Melanocyte of skin (primary cell): ENCODE results near the gene MOG. TPM values are rescaled to one million over a fixed set of nuclear protein-coding genes. Genes with fewer than 3 reads are reported as not detected.

Experiments used
- small RNA-seq, 2 donors: library from RNA; depleted of rRNA; stranded (forward); fragments of <200 nt; gene quantifications; one replicate each; pipeline ENCODE3, GENCODE V24; 2012
- total RNA-seq, 2 donors: library from RNA; depleted of rRNA; stranded (reverse); fragments of >200 nt; gene quantifications; 2 replicates each; pipeline ENCODE4 v1.2.3, GENCODE V29; 2012

Gene MOG
- not detected for total RNA-seq

DNA sequence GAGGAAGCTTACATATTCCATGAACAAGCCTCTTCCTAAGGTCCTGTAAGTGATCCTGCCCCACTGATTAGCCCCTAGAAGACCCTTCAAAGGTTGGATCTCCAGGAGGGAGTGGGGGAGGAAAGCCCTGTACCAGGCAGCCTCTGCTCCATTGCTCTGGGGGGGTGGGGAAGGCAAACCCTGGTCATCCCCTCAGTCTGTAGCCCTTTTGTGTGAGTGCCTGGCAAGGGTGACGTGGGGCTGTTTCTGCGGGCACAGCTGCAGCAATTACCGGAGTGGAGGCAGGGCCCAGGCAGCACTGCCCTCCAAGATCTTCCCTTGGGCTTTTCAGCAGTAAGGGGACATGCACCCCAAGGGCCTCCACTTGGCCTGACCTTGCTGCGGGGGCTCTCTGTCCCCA is at the start of gene MOG:
Gene MOG (plus strand): TSS at position 295 of the 400 bp plus-strand sequence. CDS start 118 bp downstream, outside the sequence.

GRCh38 chr6:29632789-29633533 is 23.9 kb upstream of the MOG start, which contains the start of gene GABBR1:
GABBR1 (minus strand) TSS chr6:29633183; CDS start chr6:29632385, 798 bp downstream.

DNA sequence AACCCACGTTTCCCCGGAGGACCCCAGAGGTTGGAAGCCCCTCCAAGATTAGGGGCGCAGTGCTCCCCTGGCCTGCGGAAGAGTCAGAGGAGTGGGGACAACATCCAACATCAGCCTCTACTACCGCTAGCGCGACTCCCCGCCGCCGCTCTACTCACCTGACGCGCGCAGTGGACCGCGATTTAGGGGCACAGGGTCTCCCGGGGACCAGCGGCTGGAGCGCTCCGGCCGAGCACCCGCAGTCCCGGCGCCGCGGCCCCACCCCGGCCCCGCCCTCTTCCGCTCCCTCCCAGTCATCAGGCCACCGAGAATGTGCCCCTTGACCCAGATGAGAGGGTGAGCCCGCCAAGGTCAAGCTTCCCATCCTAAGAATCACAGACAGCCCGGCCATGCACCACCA is 24.0 kb downstream of the MOG start, which contains the start of gene ZFP57:
Gene ZFP57 (minus strand): TSS at position 249 of the 400 bp plus-strand sequence. CDS start 4,149 bp downstream, outside the sequence.

Small RNAs within 50 kb of the gene (small RNA-seq; reads per million reads assigned to genes)
- 0 reads per million in 2 donors for gene SUMO2P1

Other genes with a start within 250 kb of the MOG start
- gene OR12D1, start 242.2 kb upstream of the MOG start, total RNA-seq: not detected
- gene OR10C1, start 217.8 kb upstream of the MOG start, total RNA-seq: not detected
- gene OR11A1, start 200.0 kb upstream of the MOG start, total RNA-seq: not detected
- not detected for gene OR2H1, start 199.9 kb upstream of the MOG start, total RNA-seq
- not detected for gene MAS1L, start 169.1 kb upstream of the MOG start, total RNA-seq
- 10 to 100 TPM in 1 of 2 donors, not detected in 1; 48.2 TPM for gene UBD, start 97.4 kb upstream of the MOG start, total RNA-seq
- gene OR2H2, start 72.0 kb upstream of the MOG start, total RNA-seq: not detected
- gene GABBR1, start 23.9 kb upstream of the MOG start, total RNA-seq: 1 to 10 TPM; 6.5 to 8.3 TPM
- gene ZFP57, start 24.1 kb downstream of the MOG start, total RNA-seq: 1 to 10 TPM in 1 of 2 donors, not detected in 1; 1.3 TPM
- gene HLA-F, start 66.3 kb downstream of the MOG start, total RNA-seq: 100 to 1,000 TPM; 156 to 226 TPM
- gene HLA-G, start 170.7 kb downstream of the MOG start, total RNA-seq: 1 to 10 TPM; 1.0 to 9.7 TPM